GM19035 (cell line): ENCODE measurements around the gene POT1.
"Not testable (repeated sequence)": the region's sequence is repeated elsewhere in the genome, so short reads cannot be mapped to it uniquely, and the experiment has no call there.

ENCODE experiments used
- ATAC-seq: cut with Tn5 transposase; IDR thresholded peaks from one replicate; pipeline ENCODE4 v1.9.1; 2021; ENCODE audit not compliant: unreplicated experiment

POT1 gene, protein sequence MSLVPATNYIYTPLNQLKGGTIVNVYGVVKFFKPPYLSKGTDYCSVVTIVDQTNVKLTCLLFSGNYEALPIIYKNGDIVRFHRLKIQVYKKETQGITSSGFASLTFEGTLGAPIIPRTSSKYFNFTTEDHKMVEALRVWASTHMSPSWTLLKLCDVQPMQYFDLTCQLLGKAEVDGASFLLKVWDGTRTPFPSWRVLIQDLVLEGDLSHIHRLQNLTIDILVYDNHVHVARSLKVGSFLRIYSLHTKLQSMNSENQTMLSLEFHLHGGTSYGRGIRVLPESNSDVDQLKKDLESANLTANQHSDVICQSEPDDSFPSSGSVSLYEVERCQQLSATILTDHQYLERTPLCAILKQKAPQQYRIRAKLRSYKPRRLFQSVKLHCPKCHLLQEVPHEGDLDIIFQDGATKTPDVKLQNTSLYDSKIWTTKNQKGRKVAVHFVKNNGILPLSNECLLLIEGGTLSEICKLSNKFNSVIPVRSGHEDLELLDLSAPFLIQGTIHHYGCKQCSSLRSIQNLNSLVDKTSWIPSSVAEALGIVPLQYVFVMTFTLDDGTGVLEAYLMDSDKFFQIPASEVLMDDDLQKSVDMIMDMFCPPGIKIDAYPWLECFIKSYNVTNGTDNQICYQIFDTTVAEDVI

DNA sequence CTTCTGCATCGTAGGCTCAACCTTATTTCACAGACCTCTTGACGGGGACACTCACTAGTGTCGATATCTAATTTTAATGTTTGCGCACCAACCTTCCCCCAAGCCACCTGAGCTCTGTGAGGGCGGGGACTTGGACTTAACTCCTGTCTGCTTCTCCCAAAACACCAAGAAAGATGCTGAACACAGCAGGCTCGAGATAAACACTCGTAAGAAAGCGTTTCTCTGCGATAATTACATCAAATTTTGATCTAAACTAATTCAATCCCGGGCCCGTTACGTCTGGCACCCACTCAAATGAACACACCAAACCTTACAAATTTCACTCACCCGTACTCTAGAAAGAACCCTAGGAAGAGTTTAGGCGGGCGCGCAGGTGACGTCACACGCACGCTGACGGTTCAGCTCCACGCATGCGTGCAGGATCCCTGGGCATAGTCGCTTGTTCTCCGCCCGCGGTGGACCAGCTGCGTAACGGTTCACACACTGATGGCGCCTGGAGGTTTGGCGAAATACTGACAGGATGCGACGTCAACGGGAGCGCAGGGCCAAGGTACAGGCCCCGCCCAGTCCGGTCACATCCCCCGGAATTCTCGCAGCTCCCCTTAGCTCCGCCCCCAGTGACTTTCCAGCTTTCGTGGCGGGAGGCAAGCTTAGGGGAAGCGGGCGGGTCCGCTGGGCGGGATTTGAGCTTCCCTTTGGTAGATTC, at the start of gene POT1:
Gene POT1 (minus strand): TSS at position 359 of the 706 bp plus-strand sequence. CDS start 32,652 bp downstream, outside the sequence.
- peak; percentile 100 for ATAC-seq

DNA sequence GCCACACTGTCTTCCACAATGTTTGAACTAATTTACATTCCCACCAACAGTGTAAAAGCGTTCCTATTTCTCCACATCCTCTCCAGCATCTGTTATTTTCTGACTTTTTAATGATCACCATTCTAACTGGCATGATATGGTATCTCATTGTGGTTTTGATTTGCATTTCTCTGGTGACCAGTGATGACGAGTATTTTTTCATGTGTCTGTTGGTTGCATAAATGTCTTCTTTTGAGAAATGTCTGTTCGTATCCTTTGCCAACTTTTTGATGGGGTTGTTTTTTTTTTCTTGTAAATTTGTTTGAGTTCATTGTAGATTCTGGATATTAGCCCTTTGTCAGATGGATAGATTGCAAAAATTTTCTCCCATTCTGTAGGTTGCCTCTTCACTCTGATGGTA, 45.5 kb upstream of the POT1 start:
- not testable (repeated sequence) for ATAC-seq

DNA sequence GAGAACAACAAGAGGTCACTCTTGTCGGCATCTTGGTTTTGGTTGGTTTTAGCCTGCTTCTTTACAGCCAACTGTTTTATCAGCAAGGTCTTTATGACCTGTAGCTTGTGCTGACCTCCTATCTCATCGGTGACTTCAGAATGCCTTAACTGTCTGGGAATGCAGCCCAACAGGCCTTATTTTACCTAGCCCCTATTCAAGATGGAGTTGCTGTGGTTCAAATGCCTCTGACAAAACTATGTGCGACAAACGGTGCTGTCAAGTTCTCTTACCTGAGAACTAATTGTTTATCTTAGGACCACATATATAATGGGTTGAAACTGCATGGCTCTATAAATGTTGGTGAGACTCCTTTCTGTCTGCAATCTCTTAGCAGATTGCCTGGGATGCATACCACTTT, 35.9 kb upstream of the POT1 start:
- ATAC-seq: no peak

DNA sequence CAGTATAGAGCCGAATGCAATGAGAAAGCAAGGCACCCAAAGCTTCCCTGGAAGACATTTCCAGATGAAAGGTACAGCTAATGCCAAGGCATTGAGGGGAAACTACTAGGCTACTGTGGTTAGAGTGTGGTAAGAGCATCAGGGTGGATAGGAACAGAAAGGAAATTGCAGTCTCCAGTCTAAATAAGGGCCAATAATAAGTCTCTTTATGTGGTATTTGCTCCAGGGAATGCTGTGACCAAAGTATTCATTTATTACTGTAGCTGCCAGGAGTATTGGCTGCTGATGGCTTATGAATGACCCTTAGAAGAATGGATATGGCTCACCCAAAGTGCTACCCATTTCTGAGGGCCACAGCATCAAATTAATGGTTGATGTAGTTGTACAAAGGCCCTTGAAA, 30.1 kb upstream of the POT1 start:
- no peak for ATAC-seq

DNA sequence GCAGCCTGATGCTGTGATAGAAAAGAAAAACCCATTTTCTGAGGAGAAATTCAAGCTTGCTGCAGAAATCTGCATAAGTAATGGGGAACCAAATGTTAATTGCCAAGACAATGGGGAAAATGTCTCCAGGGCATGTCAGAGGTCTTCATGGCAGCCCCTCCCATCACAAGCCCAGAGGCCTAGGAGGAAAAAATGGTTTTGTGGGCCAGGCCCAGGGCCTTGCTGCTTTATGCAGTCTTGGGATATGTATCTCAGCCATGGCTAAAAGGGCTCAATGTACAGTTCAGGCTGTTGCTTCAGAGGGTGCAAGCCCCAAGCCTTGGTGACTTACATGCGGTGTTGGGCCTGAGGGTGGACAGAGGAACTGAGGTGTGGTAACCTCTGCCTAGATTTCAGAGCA, 28.3 kb upstream of the POT1 start:
- not testable (repeated sequence) for ATAC-seq

DNA sequence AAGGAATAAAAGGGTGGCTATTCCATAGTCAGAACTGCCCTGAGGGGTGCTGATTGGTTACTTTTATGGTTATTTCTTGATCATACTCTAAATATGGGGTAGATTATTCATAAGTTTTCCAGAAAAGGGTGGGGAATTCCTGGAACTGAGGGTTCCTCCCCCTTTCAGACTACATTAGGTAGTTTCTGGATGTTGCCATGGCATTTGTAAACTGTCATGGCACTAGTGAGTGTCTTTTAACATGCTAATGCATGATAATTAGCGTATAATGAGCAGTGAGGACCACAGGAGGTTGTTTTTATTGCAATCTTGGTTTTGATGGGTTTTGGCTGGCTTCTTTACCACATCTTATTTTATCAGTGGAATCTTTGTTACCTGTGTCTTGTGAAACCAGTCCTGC, 26.5 kb upstream of the POT1 start:
- ATAC-seq: no peak

DNA sequence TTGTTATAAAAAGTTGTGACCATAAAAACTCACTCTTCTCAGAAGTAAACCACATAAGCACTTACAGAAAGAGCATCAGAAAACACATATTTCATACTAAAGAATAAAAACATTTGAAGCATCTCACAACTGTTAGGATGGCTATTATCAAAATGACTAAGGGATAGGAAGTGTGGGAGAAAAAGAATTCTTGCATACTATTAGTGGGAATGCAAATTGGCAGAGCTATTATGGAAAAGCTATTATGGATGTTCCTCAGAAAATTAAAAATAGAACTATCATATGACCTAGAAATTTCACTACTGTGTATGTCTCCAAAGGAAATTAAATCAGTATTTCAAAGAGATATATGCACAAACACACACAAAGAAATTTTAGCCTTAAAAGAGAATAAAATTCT, 25.2 kb upstream of the POT1 start:
- no peak for ATAC-seq

DNA sequence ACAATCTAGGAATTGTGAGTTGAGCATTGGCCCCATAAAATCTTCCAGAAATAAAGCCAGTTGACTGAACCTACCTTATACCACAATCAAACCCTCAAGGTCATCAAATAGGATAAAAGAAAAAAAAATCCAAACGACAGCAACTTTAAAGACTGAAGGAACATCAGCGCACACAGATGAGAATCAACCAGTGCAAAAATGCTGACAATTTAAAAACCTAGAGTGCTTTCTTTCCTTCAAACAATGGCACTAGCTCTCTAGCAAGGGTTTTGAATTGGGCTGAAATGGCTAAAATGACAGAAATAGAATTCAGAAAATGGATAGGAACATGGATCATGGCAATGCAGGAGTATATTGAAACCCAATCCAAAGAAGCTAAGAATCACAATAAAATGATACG, 16.1 kb upstream of the POT1 start:
- ATAC-seq: no peak

DNA sequence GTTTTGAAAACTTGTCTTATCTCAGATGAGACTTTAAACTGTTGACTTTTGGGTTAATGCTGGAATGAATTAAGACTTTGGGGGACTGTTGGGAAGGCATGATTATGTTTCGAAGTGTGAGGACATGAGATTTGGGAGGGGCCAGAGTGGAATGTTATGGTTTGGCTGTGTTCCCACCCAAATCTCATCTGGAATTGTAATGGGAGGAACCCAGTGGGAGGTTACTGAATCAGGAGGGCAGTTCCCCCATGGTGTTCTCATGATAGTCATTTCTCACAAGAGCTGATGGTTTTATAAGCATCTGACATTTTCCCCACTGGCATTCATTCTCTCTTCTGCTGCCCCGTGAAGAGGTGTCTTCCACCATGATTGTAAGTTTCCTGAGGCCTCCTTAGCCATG, 13.8 kb upstream of the POT1 start:
- ATAC-seq: no peak

DNA sequence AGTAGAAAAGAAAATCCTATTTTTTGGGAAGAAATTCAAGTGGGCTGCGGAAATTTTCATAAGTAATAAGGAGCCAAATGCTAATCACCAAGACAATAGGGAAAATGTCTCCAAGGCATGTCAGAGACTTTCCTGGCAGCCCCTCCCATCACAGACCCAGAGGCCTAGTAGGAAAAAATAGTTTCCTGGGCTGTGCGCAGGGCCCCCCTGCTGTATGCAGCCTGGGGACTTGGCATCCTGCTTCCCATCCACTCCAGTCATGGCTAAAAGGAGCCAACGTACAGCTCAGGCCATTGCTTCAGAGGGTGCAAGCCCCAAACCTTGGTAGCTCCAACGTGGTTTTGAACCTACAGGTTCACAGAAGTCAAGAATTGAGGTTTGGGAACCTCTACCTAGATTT, 12.8 kb upstream of the POT1 start:
- no peak for ATAC-seq

DNA sequence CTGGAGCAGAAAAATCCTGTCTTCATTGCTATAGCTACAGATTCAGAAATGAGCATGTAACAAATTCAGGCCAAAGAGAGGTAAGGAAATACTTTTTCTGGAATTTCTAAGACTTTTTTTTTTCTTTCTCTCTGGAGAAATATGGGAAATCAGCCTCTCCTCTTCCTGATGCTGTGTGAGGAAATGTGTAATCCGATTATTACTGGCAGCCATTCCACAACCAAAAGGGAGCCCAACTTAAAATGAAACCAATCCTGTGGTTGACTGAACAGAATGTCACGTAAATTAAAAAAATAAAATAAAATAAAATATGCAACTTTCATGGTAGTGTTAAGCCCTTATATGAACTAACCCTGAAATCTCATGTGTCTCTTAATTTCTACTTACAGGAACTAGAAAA, 10.7 kb upstream of the POT1 start:
- no peak for ATAC-seq

DNA sequence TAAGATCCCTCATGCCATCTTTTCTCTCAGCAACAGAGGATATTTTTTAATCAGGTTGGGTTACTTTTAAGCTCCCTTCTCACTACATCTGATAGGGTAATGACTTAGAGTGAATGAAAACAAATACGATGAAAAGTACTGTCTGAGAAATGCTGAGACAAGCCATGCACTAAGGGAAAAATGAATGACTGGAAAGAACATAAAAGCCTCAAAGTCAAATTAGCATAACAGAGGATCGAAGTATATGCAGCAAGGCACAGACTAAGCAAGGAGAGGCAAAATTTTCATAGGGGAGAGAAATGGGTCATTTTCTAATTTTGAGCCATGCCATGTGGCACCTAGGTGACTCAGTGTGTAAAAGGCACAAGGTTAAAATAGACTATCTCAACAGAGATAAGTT, 8.5 kb upstream of the POT1 start:
- no peak for ATAC-seq

DNA sequence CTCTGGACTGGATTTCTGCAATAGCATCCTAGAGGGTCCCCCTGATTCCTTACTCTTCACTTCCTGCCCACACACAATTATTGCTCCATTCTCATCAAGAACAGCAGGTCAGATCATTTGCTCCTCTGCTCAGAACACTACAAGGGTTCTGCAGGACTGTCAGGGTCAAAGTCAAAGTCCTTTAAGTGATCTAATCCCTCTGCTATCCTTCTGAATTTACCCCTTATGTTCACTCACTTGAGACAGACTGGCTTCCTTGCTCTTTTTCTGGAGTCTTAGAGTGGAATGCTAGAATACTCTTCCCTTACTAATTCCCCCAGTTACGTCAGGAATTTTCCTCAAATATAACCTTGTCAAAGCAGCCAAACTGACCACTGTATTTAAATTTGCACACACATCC, 7.5 kb upstream of the POT1 start:
- ATAC-seq: no peak

DNA sequence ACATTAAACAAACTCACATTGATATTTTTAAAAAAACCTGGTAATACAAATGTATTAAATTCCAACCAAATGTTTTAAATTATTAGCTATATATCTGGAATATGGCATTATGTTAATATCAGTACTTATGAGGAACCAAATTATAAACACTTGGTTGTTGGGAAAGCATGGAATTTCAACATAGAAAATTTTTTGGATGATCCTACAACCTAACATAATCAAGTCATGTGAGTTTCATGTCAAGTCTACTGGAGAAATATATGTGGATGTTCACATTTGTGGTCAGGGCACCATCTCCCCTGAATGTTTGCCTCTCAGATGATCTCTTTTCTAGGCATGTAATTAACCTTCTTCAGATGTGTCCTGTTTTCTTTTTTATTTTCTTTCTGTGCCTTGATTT, 5.2 kb upstream of the POT1 start:
- ATAC-seq: no peak

DNA sequence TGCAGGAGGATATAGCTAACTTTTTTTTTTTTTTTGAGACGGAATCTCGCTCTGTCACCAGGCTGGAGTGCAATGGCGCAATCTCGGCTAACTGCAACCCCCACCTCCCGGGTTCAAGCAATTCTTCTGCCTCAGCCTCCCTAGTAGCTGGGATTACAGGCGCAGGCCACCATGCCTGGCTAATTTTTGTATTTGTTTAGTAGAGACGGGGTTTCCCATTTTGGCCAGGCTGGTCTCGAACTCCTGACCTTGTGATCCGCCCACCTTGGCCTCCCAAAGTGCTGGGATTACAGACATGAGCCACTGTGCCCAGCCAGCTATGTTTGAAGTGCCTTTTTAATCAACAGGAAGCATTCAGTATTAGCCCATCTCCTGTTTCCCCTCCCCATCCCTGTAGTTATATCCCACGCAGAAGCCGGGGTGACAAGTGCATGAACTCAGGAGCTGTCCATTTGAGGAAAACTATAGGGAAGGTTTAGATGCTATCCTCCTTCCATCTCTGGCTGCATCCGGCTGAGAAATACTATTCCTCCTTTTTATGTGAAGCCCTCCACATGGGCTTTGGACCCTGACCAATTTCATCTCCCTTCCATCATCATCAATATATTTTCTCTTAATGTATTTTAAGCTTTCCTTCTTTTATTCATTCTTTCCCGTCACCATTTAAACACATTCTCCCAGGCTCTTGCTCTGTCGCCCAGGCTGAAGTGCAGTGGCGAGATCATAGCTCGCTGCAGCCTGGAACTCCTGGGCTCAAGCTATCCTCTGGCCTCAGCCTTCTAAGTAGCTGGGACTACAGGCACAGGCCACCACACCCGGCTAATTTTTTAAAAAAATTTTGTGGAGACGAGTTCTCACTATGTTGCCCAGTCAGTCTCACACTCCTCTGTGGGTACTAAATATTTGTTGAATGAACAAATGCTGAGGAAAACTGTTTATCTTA, 1.3 kb upstream of the POT1 start:
- ATAC-seq: no peak

DNA sequence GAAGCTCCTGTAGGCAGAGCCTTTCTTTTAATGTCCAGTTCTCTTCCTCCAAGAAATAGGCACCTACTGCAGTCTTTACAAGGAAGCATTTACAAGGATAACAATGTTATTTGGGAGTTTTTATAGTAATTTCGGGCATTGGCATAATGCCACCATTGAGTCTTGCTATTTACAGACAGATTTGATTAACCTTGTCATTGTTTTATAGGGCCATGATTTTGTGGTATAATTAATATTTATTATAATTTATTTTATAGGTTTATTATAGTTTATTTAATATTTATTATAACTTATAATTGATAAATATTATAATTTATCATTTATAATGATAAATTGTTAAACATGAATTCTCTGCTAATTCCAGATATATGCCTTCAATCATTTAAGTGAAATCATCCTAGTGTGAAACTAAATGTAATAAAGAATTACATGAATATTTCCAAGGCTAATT, 573 bp upstream of the POT1 start:
- ATAC-seq: no peak

DNA sequence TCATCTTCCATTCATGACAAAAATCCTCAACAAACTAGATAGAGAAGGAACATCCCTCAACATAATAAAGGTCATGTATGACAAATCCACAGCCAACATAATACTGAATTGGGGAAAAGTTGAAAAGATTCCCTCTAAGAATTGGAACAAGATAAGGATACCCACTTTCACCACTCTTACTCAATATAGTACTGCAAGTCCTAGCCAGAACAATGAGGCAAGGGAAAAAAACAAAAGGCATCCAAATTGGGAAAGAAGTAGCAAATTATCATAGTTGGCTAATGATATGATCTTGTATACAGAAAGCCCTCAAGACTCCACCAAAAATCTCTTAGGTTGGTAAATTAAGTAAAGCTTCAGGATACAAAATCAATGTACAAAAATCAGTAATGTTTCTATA, 4.7 kb downstream of the POT1 start:
- ATAC-seq: no peak

DNA sequence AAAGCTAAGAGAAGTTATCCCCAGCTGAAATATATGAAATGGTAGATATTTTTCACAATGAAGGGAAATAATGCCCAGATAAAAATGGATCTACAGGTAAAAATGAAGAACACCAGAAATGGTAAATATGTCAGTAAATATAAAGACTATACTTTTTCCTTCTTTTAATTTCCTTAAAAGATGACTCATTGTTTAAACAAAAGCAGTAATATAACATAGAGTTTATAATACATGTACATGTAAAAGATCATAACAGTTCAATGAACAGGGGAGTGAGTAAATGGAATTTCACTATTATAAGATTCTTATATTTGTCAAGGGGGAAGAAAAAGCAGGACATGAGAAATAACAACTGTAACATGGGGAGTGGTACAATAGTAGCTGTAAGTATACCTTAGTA, 7.4 kb downstream of the POT1 start:
- ATAC-seq: no peak

DNA sequence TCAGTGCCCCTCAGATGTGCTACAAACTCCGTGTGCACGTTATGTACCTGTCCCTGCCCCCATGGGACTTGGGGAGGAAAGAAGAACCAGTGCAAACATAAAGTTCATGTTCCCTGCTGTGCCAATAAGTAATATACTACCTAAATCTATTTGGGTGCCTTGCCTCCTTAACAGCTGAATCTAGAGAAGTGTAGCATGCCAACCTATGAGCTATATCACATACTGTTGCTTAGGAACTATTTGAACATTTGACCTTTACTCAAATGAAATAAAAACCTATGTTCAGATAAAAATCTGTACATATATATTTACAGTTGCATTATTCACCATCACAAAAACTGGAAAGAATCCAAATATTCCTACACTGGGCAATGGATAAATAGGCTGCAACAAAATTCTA, 9.8 kb downstream of the POT1 start:
- no peak for ATAC-seq

DNA sequence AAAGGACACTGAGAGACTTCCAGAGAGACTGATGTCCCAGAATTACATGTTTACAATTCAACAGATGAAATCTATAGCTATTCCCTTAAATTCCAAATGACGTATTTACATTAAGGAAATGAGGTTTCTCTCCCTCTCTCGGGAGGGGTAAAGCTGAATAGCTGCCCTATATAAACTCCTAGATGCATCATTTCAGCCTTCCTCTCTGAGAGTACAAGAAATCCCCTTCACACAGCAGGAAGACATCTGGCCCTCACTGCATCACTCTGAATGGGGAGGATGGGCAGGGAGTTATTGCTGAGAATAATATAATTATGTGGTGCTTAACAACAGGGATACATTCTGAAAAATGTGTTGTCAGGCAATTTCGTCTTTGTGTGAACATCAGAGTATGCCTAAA, 11.0 kb downstream of the POT1 start:
- ATAC-seq: peak; percentile 70

DNA sequence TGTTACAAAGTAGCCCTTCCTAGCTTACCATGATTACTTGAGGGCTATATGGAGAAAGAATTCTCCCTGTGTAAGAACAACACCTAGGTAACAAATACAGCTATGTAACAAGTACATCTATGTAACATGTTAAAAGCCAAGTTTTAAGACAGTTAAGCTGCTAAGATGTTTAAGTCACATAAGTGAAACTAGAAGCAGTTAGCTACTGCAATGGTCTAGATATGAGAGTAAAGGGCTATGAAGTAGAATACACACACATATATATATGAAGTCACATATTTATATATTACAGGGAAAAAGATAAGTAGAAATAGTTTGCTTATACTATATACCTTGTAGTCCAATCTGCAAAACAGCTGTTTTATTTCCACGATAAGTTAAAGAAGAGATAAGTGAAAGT, 14.4 kb downstream of the POT1 start:
- peak; percentile 47 for ATAC-seq
